ENCODE measurements around the gene CCDC178.

DNA sequence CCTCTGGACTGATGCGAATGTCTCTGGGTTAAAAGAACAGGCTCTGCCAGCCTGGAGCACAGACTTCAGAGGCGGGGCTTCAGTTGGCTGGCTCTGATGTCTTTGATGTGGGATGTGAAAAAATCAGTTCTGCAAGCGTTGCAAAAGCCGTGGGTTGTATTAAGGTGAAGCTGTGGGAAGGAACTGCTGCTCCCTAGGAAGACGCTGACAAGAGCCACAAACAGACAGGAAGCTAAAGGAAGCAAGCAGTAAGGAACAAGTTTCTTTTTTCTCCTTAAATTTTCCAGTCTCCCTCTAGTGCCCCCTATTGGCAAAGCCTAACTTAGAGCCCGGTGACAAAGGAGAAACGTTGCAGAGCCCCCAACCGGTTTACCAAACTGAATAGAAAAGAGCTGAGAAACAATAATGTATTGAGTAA is 239.0 kb downstream of the CCDC178 start:
- TF ChIP-seq, protein P1, sequence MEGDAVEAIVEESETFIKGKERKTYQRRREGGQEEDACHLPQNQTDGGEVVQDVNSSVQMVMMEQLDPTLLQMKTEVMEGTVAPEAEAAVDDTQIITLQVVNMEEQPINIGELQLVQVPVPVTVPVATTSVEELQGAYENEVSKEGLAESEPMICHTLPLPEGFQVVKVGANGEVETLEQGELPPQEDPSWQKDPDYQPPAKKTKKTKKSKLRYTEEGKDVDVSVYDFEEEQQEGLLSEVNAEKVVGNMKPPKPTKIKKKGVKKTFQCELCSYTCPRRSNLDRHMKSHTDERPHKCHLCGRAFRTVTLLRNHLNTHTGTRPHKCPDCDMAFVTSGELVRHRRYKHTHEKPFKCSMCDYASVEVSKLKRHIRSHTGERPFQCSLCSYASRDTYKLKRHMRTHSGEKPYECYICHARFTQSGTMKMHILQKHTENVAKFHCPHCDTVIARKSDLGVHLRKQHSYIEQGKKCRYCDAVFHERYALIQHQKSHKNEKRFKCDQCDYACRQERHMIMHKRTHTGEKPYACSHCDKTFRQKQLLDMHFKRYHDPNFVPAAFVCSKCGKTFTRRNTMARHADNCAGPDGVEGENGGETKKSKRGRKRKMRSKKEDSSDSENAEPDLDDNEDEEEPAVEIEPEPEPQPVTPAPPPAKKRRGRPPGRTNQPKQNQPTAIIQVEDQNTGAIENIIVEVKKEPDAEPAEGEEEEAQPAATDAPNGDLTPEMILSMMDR (IDR thresholded peaks at IDR 0.05 in 2 of 3, conservative IDR thresholded peaks at IDR 0.05 in 1 of 3; ENCODE audit: borderline replicate concordance in 1 of 3, insufficient read depth in 1 of 3, low read depth in 2 of 3, low read length in 2 of 3), result peak in 1 of 3 experiments; percentile 13; a peak in 2 of 6 replicates
- TF ChIP-seq POLR2A (IDR thresholded peaks at IDR 0.05; ENCODE audit: borderline replicate concordance, extremely low read depth, insufficient read depth, insufficient read length) (no peak), MAX (IDR thresholded peaks at IDR 0.05) (no peak), ZNF274 (IDR thresholded peaks at IDR 0.05; ENCODE audit: low read depth, low read length) (no peak), EZH2 (IDR thresholded peaks at IDR 0.05) (no peak)
- TF ChIP-seq, protein P2, sequence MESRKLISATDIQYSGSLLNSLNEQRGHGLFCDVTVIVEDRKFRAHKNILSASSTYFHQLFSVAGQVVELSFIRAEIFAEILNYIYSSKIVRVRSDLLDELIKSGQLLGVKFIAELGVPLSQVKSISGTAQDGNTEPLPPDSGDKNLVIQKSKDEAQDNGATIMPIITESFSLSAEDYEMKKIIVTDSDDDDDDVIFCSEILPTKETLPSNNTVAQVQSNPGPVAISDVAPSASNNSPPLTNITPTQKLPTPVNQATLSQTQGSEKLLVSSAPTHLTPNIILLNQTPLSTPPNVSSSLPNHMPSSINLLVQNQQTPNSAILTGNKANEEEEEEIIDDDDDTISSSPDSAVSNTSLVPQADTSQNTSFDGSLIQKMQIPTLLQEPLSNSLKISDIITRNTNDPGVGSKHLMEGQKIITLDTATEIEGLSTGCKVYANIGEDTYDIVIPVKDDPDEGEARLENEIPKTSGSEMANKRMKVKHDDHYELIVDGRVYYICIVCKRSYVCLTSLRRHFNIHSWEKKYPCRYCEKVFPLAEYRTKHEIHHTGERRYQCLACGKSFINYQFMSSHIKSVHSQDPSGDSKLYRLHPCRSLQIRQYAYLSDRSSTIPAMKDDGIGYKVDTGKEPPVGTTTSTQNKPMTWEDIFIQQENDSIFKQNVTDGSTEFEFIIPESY (IDR thresholded peaks at IDR 0.05; ENCODE audit: extremely low read depth, insufficient replicate concordance, low read length), result no peak

All from HCT116 (cell line).